ENCODE measurements around the gene ZSWIM5.

The ZSWIM5 gene

GRCh38 chr1:45205910-45206721 lies at the start of gene ZSWIM5:
Gene ZSWIM5, minus strand, starts transcription at chr1:45206605. Its CDS starts 255 bp downstream, at chr1:45206350.
- Histone ChIP-seq H3K9me3 (ENCODE audit: control insufficient read depth, insufficient read depth, low read depth, low read length) (no peaks in the 10 kb centered on the region), H3K4me1 (ENCODE audit: control insufficient read depth, insufficient read depth, low read length) (peaks cover 10% of the 10 kb centered on the region), H3K36me3 (ENCODE audit: control insufficient read depth in 2 of 2, insufficient read depth in 1 of 2, low read length in 2 of 2) (no peaks in the 10 kb centered on the region), H3K27ac (ENCODE audit: extremely low read depth, low read depth, low read length) (peak within 1 kb of the TSS; percentile 94), H3K4me3 (ENCODE audit: low read depth, low read length) (peak within 1 kb of the TSS; percentile 98)
- ChIA-PET CTCF (interaction anchor here (0.7 to 2.0 kb wide), 4 partner anchors 13 to 310 kb away, joined by 3 to 4 read pairs (median 3); no protein-coding TSS in a partner anchor), POLR2A (interaction anchor here (0.7 to 1.0 kb wide), 2 partner anchors 188 to 195 kb away, joined by 3 read pairs; partner anchors contain the start of gene HECTD3)
- TF ChIP-seq ZXDB (tag by site-specific recombination; IDR thresholded peaks at IDR 0.05) (peak; percentile 56), ZNF121 (tag by site-specific recombination; IDR thresholded peaks at IDR 0.05) (peak; percentile 43; the same call in 1 of the 2 replicates), ZBTB48 (tag by site-specific recombination; IDR thresholded peaks at IDR 0.05) (peak; percentile 55), REST (tag by site-specific recombination; IDR thresholded peaks at IDR 0.05) (0 out of 2 replicates have a peak, but pooled peaks have one; percentile 14), PRDM4 (tag by site-specific recombination; IDR thresholded peaks at IDR 0.05) (peak; percentile 11; the same call in 1 of the 2 replicates), SCRT2 (tag by site-specific recombination; IDR thresholded peaks at IDR 0.05) (peak; percentile 62), ZNF596 (tag by site-specific recombination; IDR thresholded peaks at IDR 0.05) (peak; percentile 31; the same call in 1 of the 2 replicates), ZBTB10 (tag by site-specific recombination; IDR thresholded peaks at IDR 0.05) (no peak), ZNF76 (tag by site-specific recombination; IDR thresholded peaks at IDR 0.05; ENCODE audit: borderline replicate concordance, low read depth) (peak; percentile 61; the same call in 1 of the 2 replicates), ZNF792 (tag by site-specific recombination; IDR thresholded peaks at IDR 0.05) (0 out of 2 replicates have a peak, but pooled peaks have one; percentile 40), ZNF677 (tag by site-specific recombination; IDR thresholded peaks at IDR 0.05) (peak; percentile 30; the same call in 1 of the 2 replicates), ZNF837 (tag by site-specific recombination; IDR thresholded peaks at IDR 0.05) (no peak), ZBTB17 (tag by site-specific recombination; IDR thresholded peaks at IDR 0.05) (peak; percentile 66), ZSCAN30 (tag by site-specific recombination; IDR thresholded peaks at IDR 0.05) (0 out of 2 replicates have a peak, but pooled peaks have one; percentile 68), ZFP37 (tag by site-specific recombination; IDR thresholded peaks at IDR 0.05) (peak; percentile 94), ZNF335 (tag by site-specific recombination; conservative IDR thresholded peaks at IDR 0.05) (peak; percentile 74; the same call in 1 of the 2 replicates), ZNF202 (tag by site-specific recombination; IDR thresholded peaks at IDR 0.05; ENCODE audit: borderline replicate concordance) (no peak), KLF10 (tag by site-specific recombination; IDR thresholded peaks at IDR 0.05) (peak; percentile 38; the same call in 1 of the 2 replicates), ZNF629 (tag by site-specific recombination; IDR thresholded peaks at IDR 0.05) (no peak), ZNF776 (tag by site-specific recombination; IDR thresholded peaks at IDR 0.05; ENCODE audit: borderline replicate concordance) (no peak), ZNF600 (tag by site-specific recombination; IDR thresholded peaks at IDR 0.05) (peak; percentile 76), ZNF2 (tag by site-specific recombination; IDR thresholded peaks at IDR 0.05) (peak; percentile 79), GLIS2 (tag by site-specific recombination; IDR thresholded peaks at IDR 0.05) (peak; percentile 33; the same call in 1 of the 2 replicates), ZBTB26 (tag by site-specific recombination; optimal IDR thresholded peaks at IDR 0.05) (peak; percentile 87)
- TF ChIP-seq, protein P1, sequence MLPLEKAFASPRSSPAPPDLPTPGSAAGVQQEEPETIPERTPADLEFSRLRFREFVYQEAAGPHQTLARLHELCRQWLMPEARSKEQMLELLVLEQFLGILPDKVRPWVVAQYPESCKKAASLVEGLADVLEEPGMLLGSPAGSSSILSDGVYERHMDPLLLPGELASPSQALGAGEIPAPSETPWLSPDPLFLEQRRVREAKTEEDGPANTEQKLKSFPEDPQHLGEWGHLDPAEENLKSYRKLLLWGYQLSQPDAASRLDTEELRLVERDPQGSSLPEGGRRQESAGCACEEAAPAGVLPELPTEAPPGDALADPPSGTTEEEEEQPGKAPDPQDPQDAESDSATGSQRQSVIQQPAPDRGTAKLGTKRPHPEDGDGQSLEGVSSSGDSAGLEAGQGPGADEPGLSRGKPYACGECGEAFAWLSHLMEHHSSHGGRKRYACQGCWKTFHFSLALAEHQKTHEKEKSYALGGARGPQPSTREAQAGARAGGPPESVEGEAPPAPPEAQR (tag by site-specific recombination; IDR thresholded peaks at IDR 0.05) = 0 out of 2 replicates have a peak, but pooled peaks have one; percentile 14

All from HEK293 (cell line).